ENCODE results near the gene PRDM8.
"Not testable (repeated sequence)": the region's sequence is repeated elsewhere in the genome, so short reads cannot be mapped to it uniquely, and the experiment has no call there.

The PRDM8 gene

DNA sequence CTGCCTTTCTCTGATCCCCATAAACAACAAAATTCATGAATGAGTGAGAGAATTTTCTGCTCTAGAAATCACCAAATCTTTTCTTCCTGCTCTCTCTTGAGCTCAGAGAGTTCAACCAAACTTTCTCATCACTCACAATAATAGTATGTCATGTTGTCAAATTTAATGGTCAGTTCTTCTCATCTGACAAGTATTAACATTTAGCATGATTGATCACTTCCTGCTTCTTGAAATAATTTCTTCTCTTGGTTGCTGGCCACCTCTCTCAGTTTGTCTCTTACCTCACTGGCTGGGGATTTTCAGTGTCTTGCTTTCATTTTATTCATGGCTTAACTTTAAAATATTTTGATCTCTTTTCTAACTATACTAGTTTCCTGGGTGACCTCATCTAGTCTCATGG is 43.7 kb downstream of the PRDM8 start:
- DNase-seq (ENCODE audit: low spot score), result no peak
- in situ Hi-C loops (cut with MboI; ENCODE audit: low pct_unique_long_range_greater_than_20kb, low sequenced_read_pairs, unreplicated experiment), result no loop called here
- TF ChIP-seq, protein P1, sequence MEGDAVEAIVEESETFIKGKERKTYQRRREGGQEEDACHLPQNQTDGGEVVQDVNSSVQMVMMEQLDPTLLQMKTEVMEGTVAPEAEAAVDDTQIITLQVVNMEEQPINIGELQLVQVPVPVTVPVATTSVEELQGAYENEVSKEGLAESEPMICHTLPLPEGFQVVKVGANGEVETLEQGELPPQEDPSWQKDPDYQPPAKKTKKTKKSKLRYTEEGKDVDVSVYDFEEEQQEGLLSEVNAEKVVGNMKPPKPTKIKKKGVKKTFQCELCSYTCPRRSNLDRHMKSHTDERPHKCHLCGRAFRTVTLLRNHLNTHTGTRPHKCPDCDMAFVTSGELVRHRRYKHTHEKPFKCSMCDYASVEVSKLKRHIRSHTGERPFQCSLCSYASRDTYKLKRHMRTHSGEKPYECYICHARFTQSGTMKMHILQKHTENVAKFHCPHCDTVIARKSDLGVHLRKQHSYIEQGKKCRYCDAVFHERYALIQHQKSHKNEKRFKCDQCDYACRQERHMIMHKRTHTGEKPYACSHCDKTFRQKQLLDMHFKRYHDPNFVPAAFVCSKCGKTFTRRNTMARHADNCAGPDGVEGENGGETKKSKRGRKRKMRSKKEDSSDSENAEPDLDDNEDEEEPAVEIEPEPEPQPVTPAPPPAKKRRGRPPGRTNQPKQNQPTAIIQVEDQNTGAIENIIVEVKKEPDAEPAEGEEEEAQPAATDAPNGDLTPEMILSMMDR (IDR thresholded peaks at IDR 0.05; ENCODE audit: extremely low read depth, insufficient read depth, missing control alignments), result no peak

DNA sequence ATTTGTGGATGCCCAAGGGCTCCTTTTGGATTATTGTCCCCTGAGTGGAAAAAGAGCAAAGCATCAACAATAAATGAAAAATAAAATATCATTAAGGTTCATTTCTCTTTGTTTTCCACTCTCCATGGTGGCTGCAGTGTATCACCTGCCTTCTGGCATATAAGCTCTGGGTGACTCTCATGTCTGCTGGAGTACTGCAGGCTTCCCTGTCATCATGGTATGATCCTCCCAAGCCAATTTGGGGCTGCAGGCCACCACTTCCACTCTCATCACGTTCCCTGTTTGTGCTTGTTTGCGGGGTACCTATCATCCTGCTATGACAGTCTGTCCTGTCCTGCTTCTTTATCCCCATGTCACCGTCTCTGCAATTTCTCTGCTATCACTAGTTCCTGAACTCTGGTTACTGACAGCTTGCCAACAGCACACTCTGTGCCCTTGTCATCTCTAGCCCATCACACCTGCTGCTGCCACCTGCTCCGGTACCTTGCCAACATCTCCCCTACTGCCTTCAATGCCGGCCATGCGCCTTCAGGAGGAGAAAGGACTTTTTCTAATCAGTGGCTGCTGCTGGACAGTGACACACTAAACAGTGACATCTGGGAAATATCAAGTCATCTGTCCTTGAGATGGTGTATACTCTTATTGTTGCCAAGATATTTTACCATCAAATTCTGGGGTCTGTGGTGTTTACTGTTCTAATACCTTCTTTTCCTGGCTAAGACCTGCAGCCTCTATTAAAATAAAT is 46.1 kb downstream of the PRDM8 start:
- no peak for DNase-seq (ENCODE audit: low spot score)

DNA sequence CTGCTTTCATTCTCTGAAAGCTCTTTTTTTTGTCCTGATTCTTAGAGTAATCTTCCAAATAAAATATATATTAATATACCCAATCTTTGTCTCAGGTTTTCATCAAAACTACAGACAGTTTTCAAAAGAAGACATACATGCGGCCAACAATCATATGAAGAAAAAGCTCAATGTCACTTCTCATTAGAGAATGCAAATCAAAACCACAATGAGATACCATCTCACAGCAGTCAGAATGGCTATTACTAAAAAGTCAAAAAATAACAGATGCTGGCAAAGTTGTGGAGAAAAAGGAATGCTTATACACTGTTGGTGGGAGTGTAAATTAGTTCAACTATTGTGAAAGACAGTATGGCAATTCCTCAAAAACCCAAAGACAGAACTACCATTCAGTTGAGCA is 50.2 kb downstream of the PRDM8 start:
- in situ Hi-C loops (cut with MboI; ENCODE audit: low pct_unique_long_range_greater_than_20kb, low sequenced_read_pairs, unreplicated experiment); DNase-seq (ENCODE audit: low spot score): not testable (repeated sequence)

More for the DNA sequence above, 46.1 kb downstream of the PRDM8 start:
- in situ Hi-C loops (cut with MboI; ENCODE audit: low pct_unique_long_range_greater_than_20kb, low sequenced_read_pairs, unreplicated experiment), result no loop called here
- TF ChIP-seq, protein P1 (IDR thresholded peaks at IDR 0.05; ENCODE audit: extremely low read depth, insufficient read depth, missing control alignments), result no peak

DNA sequence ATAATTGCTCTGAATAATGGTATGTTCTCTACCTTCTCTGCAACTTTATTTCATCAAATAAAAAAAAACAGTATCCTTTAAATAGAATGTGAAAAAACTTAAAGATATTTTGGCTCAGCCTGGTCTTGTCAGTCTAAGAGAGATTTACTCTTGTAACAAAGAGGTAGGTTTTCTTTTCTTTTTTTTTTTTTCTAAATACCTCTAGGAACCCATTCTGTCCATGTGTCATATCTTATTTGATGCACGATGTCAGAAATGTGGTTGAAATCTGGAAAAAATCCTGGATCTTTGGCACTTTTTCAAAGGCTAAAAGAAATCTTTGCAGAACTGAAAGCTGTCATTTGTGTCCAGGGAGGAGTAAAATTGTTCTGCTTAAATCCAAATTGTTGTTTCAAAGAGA is 51.8 kb downstream of the PRDM8 start:
- in situ Hi-C loops (cut with MboI; ENCODE audit: low pct_unique_long_range_greater_than_20kb, low sequenced_read_pairs, unreplicated experiment), result no loop called here
- TF ChIP-seq, protein P1 (IDR thresholded peaks at IDR 0.05; ENCODE audit: extremely low read depth, insufficient read depth, missing control alignments), result no peak
- DNase-seq (ENCODE audit: low spot score), result no peak

DNA sequence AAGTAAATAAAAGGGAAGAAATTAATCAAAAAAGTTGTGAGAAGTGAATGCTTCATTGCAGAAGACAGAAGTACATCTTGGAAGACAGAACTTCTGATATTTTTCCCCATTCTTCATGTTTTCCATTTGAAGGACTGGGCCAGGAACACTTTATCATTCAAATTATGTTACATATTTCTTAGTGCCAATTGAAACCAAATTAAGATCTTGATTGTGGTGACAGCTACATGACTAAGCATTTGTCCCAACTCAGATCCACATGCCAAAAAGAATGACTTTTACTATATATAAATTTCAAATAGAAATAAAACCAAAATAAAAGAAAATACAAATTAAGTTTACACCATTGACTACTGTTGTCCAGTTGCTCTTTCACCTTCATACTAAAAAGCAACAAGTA is 55.1 kb downstream of the PRDM8 start:
- DNase-seq (ENCODE audit: low spot score), result no peak
- TF ChIP-seq, protein P1 (IDR thresholded peaks at IDR 0.05; ENCODE audit: extremely low read depth, insufficient read depth, missing control alignments), result no peak
- in situ Hi-C loops (cut with MboI; ENCODE audit: low pct_unique_long_range_greater_than_20kb, low sequenced_read_pairs, unreplicated experiment), result no loop called here

DNA sequence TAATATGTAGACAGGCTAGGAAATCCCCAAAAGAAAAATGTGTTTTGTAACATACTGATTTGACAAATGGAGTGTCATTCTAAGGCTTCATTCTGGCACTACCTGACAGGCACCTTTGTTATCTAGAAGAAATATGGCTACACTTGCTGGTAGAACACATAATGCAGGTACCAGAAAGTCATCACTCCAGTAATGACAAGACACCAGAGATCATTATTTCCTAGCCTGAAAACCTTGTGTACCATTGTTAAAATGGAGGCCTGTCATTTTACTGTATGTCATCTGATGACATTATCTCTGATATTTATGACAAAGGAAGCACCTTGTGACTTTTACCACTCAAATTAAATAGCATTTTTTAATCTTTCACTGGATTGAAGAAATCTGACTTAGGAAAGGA is 55.6 kb downstream of the PRDM8 start:
- TF ChIP-seq, protein P1 (IDR thresholded peaks at IDR 0.05; ENCODE audit: extremely low read depth, insufficient read depth, missing control alignments), result no peak
- DNase-seq (ENCODE audit: low spot score), result no peak
- in situ Hi-C loops (cut with MboI; ENCODE audit: low pct_unique_long_range_greater_than_20kb, low sequenced_read_pairs, unreplicated experiment), result no loop called here

DNA sequence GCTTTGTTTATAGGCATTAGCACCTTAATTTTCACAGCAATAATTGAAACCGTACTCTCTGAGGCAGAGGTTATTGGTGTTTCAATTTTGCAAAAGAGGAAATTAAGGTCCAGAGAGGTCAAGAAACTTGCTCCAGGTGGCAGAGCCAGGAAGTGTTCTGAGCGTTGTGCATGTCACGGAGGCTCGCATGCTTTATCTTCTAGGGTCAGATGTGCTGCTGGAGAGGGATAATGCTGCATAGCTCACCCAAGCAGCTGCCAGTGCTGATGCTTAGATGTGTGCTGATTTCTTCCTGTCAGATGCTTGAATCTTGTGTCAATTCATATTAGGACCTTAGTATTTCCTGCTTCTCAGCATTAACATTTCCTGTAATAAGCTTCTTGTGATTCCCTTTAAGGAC is 56.2 kb downstream of the PRDM8 start:
- no peak for DNase-seq (ENCODE audit: low spot score)
- TF ChIP-seq, protein P1 (IDR thresholded peaks at IDR 0.05; ENCODE audit: extremely low read depth, insufficient read depth, missing control alignments), result no peak
- in situ Hi-C loops (cut with MboI; ENCODE audit: low pct_unique_long_range_greater_than_20kb, low sequenced_read_pairs, unreplicated experiment), result no loop called here
